Stimulated activated CD8-positive, alpha-beta memory T cell treated with anti-CD3 and anti-CD28 coated beads, Interleukin-12 subunit alpha, Interleukin-12 subunit beta, amount 100 ng/mL, for 1 hour (primary cell): Measurements from ENCODE around the gene PTPRN2.
"Not testable (repeated sequence)": the region's sequence is repeated elsewhere in the genome, so short reads cannot be mapped to it uniquely, and the experiment has no call there.

Experiments used
- DNase-seq: peaks from one replicate; pipeline ENCODE4 v3.0.0-alpha.2; 2020; ENCODE audit warnings: low read depth

The PTPRN2 gene

DNA sequence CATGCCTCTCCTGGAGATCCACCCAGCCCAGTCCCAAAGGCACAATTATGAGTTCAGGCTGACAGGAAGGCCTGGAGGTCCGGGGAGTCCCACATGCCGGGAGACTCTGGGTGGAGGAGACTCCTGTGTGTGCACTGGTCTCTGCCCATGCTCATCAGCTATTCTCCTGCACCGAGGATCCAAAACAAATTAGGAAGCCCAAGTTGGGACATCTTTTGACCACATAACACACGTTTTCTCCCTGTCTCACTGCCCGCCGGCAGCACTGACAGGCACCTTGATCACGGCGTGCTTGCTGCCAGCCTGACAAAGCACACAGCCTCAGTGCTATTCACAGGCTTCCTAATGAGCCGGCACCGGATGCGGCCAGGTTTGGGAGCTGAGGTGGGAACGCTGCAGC is 412.7 kb downstream of the PTPRN2 start:
- DNase-seq = no peak

- DNase-seq = no peak
These were observed 420.2 kb downstream of the PTPRN2 start for GRCh38 chr7:158167373-158167772.

GRCh38 chr7:158166386-158167340 is 421.0 kb downstream of the PTPRN2 start:
- no peak for DNase-seq

GRCh38 chr7:158165711-158166110 is 421.9 kb downstream of the PTPRN2 start:
- DNase-seq = no peak

DNA sequence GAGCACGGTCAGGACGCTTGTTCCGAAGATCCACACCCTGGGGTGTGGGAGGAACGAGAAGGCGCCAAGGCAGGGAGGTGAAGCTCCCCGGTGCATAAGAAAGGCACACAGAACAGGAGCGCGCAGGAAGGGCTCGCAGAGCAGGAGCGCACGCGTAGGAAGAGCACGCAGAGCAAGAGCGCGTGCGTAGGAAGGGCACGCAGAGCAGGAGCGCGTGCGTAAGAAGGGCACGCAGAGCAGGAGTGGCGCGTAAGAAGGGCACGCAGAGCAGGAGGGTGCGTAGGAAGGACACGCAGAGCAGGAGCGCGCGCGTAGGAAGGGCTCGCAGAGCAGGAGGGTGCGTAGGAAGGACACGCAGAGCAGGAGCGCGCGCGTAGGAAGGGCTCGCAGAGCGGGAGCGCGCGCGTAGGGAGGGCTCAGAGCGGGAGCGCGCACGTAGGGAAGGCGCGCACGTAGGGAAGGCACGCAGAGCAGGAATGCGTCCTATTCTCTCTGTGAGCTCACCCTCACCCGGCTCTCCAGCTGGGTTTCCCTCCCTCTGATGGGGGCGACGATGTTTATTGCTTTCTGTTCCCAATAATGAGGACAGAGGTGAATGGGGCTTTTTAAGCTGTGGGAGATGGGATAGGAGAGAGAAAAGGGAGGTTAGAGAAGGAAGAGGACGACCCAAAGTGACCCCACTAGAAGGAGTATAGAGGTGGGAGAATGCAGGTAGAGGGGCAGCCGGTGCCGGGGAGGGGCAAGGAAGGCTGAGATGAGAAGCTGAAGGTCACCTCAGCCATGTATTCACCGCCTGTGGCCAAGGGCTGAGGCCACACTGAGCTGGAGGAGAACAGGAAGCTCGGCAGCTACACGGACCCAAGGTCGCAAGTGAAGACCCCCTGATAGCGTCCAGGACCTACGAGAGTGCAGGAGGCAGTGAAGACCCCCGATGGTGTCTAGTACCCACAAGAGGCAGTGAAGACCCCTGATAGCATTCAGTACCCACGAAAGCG is 423.2 kb downstream of the PTPRN2 start:
- no peak for DNase-seq

DNA sequence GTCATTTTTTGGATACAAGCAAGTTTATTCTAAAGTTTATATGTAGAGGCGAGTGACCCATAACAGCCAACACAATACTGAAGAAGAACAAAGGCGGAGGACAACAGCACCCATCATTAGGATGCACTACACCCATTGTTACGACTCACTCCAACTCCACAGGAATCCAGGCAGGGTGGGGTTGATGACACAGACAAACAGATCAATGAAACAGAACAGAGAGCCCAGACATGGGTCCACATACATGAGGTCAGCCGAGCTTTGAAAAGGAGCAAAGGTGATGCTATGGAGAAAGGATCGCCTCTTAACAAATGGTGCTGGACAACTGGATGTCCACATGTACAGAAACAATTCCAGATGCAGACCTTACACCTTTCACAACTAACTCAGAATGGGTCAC is 426.4 kb downstream of the PTPRN2 start:
- DNase-seq = no peak

- no peak for DNase-seq
These were observed 427.4 kb downstream of the PTPRN2 start for GRCh38 chr7:158160199-158160598.

DNA sequence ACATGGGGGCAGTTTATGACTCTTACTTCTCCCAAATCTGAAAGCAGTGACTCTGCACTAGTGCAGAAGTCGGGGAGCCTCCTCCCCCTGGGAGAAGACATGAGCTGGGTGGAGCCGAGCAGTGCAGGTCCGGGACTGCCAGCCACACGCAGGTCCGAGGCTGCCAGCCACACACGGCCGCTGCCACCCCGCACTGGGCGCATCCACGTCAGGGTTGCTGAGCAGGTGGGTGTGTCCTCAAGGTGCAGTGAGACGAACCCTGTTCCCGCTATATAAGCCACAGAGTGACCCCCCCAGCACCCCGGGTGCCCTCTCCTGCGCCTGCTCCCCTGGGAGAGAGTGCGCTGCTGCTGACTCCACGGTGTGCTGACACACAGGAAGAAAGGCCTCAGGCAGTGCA is 430.2 kb downstream of the PTPRN2 start:
- DNase-seq = no peak

DNA sequence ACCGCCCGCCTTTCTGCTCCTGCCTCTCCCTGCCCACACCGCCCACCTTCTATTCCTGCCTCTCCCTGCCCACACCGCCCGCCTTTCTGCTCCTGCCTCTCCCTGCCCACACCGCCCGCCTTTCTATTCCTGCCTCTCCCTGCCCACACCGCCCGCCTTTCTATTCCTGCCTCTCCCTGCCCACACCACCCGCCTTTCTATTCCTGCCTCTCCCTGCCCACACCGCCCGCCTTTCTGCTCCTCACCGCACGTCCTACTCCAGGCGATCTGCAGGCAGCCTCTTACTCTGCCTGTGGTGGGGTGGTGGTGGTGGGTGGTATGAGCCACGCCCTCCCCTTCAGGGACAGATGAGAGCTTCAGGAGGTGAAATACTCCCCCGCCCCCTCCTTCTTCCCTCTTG is 436.4 kb downstream of the PTPRN2 start:
- DNase-seq = not testable (repeated sequence)

DNA sequence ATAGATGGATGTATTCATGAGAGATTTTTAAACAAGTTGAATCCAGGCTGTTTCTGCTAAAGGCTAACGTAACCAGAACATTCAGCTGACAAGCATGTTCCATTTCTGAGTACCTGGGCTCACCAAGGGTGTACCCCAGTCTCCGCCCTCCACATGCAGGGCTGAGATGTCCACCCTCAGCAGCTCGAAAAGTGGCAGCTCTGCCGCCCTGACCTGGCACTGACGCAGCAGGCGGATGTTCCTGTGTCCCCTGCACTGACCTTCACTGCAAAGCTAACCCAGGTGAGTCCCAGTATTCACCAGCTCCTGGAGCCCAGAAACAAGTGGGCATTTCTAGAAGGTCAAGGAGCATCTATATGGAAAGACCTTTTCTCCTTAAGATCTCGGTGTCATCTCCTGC is 437.4 kb downstream of the PTPRN2 start:
- DNase-seq = no peak

GRCh38 chr7:158147431-158147830 is 440.2 kb downstream of the PTPRN2 start:
- DNase-seq = not testable (repeated sequence)

GRCh38 chr7:158145370-158145769 is 442.3 kb downstream of the PTPRN2 start:
- no peak for DNase-seq

DNA sequence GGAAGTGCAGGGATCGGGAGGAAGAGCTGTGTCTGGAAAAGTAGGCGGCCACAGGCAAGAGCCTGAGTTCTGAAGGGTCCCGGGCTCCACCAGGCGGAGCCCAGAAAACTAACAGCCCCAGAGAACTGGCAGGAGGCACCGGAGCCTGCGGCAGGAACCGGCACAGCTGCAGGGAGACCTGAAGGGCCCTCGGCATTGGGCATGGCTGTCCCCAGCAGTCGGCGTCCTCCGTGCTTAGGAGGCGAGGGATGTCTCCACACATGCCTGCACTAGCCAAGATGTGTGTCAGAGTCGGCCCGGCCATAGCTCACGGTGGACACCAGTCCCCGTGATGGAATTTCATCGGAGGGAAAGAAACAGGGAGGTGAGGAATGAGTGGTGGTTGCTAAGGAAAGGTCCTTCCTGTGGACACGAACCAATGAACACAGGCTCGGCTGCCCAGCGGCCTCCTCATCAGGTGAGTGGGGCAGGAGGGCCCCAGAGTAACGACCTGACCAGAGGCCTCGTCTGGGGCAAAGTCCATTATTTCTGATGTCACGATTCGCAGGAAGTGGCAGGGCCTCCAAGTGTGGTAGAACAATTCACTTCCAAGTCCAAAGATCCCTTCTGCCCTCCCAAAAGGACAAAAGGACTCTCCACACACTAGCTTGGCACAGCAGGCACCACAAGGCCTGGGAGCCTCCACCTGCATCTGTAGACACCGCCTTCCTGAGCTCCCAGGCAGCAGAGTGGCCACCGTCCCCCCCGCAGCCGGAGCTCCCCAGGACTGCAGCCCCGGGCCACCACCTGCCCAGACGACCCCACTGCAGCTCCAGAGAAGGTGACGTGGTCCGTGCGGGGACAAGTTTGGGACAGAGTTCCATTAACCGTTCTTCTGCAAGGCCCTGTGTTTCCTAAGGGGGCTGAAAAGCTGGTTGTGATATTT is 444.2 kb downstream of the PTPRN2 start:
- DNase-seq = no peak

GRCh38 chr7:158142657-158143056 is 445.0 kb downstream of the PTPRN2 start:
- DNase-seq = no peak

DNA sequence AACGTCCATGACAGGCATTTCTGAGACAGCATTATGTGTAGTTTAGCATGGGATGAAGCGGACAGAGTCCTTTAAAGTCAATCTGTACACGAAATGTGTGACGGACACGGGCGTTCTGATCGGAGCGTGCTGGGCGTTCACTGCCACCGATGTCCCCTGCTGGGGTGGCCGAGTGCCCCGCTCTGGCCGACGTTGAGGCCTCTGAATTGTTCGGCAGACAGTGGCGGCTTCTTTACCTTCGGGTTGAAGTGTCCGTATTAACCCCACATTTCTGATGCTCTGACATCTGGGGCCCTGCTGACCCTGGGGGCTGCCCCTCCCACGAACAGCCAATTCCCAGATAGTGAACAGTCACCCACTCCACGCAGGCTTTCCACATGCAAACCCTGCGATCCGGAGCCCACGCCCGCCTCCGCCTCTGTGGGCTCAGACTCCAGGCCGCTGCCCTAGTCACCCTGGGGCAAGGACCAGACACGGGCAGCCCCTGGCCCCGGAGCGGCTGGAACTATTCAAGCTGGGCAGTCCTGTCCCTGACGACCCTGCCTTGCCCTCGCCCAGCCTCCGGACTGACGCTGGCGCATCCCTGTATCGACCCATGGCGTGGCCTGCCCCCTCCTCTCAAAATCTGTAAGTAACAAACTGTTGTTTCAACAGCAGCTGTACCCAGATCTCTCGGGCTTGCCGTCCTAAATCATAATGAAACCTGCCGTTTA is 445.7 kb downstream of the PTPRN2 start:
- DNase-seq = no peak

GRCh38 chr7:158141221-158141582 is 446.4 kb downstream of the PTPRN2 start:
- no peak for DNase-seq

DNA sequence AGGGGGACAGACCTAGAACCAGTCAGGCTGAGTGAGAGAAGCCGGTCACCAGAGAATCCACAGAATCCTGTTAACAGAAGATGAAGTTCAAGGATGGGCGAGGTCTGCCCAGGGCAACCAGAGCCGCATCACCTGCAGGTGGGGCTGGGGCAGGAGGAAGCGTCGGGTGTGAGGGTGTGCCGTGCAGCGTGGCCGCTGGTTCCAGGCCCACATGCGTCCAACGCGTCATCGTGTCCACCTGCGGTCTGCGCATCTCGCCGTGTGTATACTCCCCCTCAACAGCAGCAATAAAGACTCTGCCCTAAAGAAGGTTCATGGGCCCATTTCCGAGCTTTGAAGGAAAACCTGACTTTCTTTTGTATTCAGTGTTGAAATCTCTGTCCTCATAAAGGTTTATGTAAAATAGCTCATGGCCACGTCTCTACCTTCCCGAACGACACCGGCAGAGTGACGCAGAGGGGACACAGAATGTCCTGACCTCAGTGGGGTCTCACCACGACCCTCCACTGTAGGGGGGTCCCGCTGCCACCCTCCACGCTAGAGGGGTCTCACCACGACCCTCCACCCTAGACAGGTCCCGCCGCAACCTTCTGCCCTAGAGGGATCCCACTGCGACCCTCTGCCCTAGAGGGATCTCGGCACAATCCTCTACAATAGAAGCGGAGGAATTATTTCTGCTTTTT is 446.9 kb downstream of the PTPRN2 start:
- no peak for DNase-seq

GRCh38 chr7:158139499-158139898 is 448.1 kb downstream of the PTPRN2 start:
- no peak for DNase-seq

- DNase-seq = no peak
These were observed 449.4 kb downstream of the PTPRN2 start for GRCh38 chr7:158138329-158138597.

DNA sequence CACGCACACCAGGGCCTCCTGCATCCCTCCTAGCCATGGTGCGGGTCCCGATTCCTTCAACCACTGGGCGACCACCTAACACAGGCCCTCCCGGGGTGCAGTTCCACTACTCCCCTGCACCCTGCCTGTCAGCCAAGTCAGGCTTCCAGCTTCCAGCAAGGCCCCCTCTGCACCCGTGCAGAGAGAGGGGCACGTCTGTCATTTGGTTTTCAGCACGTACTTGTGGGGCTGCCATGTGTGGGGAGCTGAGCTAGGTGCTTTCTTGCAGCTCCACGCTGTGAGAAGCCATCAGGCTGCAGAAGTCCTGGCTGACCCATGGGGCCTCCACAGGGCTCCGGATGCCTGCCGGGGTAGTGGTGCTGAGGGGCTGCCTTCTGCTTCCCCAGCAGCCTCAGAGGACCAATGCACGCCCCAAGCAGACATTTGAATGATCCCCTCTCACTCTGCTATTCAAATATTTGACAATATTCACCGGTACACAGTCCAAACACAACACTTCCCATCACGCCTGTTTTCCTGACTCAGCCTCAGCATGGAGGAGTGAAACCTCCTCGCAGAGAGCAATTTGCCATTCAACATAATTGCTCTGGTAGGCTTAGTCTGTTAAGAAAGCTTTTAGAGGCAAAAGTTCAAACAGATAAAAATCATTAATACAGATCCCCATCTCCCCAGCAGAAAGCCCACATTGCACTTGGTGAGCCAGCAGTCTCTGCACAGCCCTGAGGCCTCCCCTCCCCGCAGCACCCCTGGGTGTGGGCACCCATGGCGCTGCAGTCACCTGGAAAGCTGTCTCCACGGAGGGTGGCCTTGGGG is 449.9 kb downstream of the PTPRN2 start:
- no peak for DNase-seq
